Stomach (tissue), 19 donors: ENCODE data around the gene A1BG. TPM values are rescaled to one million over a fixed set of nuclear protein-coding genes. Genes with fewer than 3 reads are reported as not detected.

Experiments used
- DNase-seq, 2 donors: peaks; one replicate each; pipeline versions ENCODE4 v3.0.0 to v3.0.0-alpha.2; 2013 to 2019
- H3K27ac ChIP-seq, 5 donors: fragments of 200-600 bp in 4 of 5; sonication (generic) in 4 of 5; one replicate each; pipeline ENCODE4 v1.5.1; 2013 to 2019; ENCODE audit warnings: mild to moderate bottlenecking in 1 of 5, moderate library complexity in 1 of 5
- H3K27me3 ChIP-seq, 3 donors: fragments of 200-600 bp; sonication (generic); one replicate each; pipeline ENCODE4 v1.5.1; 2017 to 2019; ENCODE audit warnings: mixed run types in 1 of 3
- H3K36me3 ChIP-seq, 4 donors: fragments of 200-600 bp; sonication (generic); 1 replicate in 3 of 4; 2 replicates in 1 of 4; pipeline ENCODE4 v1.5.1; 2016 to 2019
- H3K4me1 ChIP-seq, 4 donors: fragments of 200-600 bp; sonication (generic); one replicate each; pipeline ENCODE4 v1.5.1; 2016 to 2019
- H3K4me3 ChIP-seq, 4 donors: fragments of 200-600 bp; sonication (generic) in 3 of 4; one replicate each; pipeline ENCODE4 v1.5.1; 2016 to 2019; ENCODE audit warnings: mild to moderate bottlenecking in 1 of 4
- H3K9me3 ChIP-seq, 4 donors: fragments of 200-600 bp; sonication (generic); one replicate each; pipeline ENCODE4 v1.5.1; 2016 to 2019
- EP300 ChIP-seq: sonication (generic); formaldehyde crosslinking; IDR thresholded peaks from one replicate; pipeline ENCODE4 v1.6.1; 2017; ENCODE audit warnings: antibody characterized with exemption
- POLR2A ChIP-seq, 4 donors: fragments of 450-650 bp; IDR thresholded peaks; one replicate each; pipeline ENCODE4 v1.6.1; 2016; ENCODE audit warnings: antibody characterized with exemption in 4 of 4, control low read depth in 2 of 4, mild to moderate bottlenecking in 1 of 4, moderate library complexity in 1 of 4
- POLR2AphosphoS5 ChIP-seq, 3 donors: sonication (generic); formaldehyde crosslinking; IDR thresholded peaks; one replicate each; pipeline ENCODE4 v1.6.1; 2016; ENCODE audit warnings: antibody characterized with exemption in 3 of 3
- WGBS, 5 donors: extraction: QIAGEN DNeasy Blood & Tissue Kit in 3 of 5; methylation state at CpG; one replicate each; pipeline versions ENCODE4 v1.1.5 to v1.1.7; 2013 to 2018; 5-methylcytosine and 5-hydroxymethylcytosine counted together
- intact Hi-C: fragments of 100-400 bp; cut with DNase I; formaldehyde crosslinking; loops from one replicate; pipeline ENCODE4 v1.15.1; 2023; ENCODE audit warnings: low total_unique reads
- long read RNA-seq, 10 donors: transcript quantifications; one replicate each; lab custom pipeline, GENCODE V29; 2026
- polyA plus RNA-seq, 3 donors: library from polyadenylated mRNA; stranded (reverse); fragments of 200-250 nt; gene quantifications; one replicate each; pipeline ENCODE4 v1.2.3, GENCODE V29; 2013
- total RNA-seq, 5 donors: library from RNA; depleted of rRNA; stranded (reverse); fragments of >200 nt; gene quantifications; one replicate each; pipeline versions ENCODE4 v1.1.0 to v1.2.3, GENCODE V29; 2014 to 2016
- TF ChIP-seq, protein P1 (sequence below), 7 experiments: fragments of 450-650 bp in 4 of 7; fragments of 200-600 bp in 3 of 7; sonication (generic) in 3 of 7; IDR thresholded peaks; one replicate each; pipeline ENCODE4 v1.5.1; 2016 to 2019; ENCODE audit warnings: antibody characterized with exemption in 7 of 7, control low read depth in 2 of 7, mild to moderate bottlenecking in 1 of 7
- donor health status: healthy with polysubstance abuse.
- donor health status: Bipolar disorder and iron deficiency.
- donor health status: healthy.

A1BG gene, protein sequence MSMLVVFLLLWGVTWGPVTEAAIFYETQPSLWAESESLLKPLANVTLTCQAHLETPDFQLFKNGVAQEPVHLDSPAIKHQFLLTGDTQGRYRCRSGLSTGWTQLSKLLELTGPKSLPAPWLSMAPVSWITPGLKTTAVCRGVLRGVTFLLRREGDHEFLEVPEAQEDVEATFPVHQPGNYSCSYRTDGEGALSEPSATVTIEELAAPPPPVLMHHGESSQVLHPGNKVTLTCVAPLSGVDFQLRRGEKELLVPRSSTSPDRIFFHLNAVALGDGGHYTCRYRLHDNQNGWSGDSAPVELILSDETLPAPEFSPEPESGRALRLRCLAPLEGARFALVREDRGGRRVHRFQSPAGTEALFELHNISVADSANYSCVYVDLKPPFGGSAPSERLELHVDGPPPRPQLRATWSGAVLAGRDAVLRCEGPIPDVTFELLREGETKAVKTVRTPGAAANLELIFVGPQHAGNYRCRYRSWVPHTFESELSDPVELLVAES
- total RNA-seq: 10 to 100 TPM in 1 of 5 donors, 1 to 10 TPM in 2, not detected in 2; 1.1 to 30.9 (median 1.7) TPM
- polyA plus RNA-seq: 10 to 100 TPM; 19.7 to 61.7 (median 33.8) TPM
- long read RNA-seq, donor 1: 0 reads
- long read RNA-seq, donor 2, partial matches to known transcripts: 0 of 2 reads
- long read RNA-seq, donor 2, other reads (novel, unspliced or antisense): 0 of 2 reads
- long read RNA-seq, donor 3, partial matches to known transcripts: 0 of 2 reads
- long read RNA-seq, donor 3, other reads (novel, unspliced or antisense): 0 of 2 reads
- long read RNA-seq, donor 4: 0 reads
- long read RNA-seq, donor 5, partial matches to known transcripts: 0 of 3 reads
- long read RNA-seq, donor 5, other reads (novel, unspliced or antisense): 0 of 3 reads
- long read RNA-seq, donor 6, partial matches to known transcripts: 0 of 4 reads
- long read RNA-seq, donor 6, other reads (novel, unspliced or antisense): 0 of 4 reads
- long read RNA-seq, donor 7, partial matches to known transcripts: 0 of 2 reads
- long read RNA-seq, donor 7, other reads (novel, unspliced or antisense): 0 of 2 reads
- long read RNA-seq, donor 8, partial matches to known transcripts: 0 of 3 reads
- long read RNA-seq, donor 8, other reads (novel, unspliced or antisense): 0 of 3 reads
- long read RNA-seq, donor 9, transcript A1BG-203 (2 exons, 2,134 nt): major isoform, 7 of 7 reads
- long read RNA-seq, donor 9, partial matches to known transcripts: 0 of 7 reads
- long read RNA-seq, donor 9, other reads (novel, unspliced or antisense): 0 of 7 reads
- long read RNA-seq, donor 10: 0 reads

DNA sequence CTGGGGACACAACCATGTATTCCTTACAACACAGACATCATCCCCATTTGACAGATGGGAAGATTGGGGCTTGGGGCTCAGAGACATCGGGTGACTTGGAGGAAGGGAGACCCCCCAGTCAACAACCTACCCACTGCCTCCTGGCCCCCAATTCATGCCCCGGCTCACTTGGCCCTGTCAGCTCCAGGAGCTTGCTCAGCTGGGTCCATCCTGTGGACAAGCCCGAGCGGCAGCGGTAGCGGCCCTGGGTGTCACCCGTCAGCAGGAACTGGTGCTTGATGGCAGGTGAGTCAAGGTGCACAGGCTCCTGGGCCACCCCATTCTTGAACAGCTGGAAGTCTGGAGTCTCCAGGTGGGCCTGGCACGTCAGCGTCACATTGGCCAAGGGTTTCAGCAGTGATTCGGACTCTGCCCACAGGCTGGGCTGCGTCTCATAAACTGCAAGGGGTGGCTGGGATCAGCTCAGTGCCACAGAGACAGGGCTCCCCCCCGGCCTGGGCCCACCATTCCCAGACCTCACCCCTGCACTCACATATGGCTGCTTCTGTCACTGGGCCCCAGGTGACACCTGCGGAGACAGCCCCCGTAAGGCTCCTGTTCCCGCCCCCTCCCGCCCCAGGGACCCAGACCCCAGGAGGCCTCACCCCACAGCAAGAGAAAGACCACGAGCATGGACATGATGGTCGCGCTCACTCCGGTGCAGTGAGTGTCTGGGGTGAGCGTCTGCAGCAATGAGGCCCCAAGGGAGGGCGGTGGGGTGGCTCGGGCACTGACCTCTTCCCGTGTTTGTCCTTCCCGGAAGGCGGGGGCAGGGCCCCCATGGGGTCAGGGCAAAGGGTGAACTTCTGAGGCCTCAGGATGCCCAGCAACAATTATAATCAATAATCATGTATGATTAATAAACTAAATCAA lies at the start of gene A1BG:
TSS of gene A1BG (minus strand) at position 733 of the 912 bp plus-strand sequence. CDS start at position 678, 55 bp downstream.
- Histone ChIP-seq H3K36me3 (peaks cover 0 to 7% (median 0%) of the 10 kb centered on the region in 4 donors), H3K9me3 (peaks cover 2 to 17% (median 12%) of the 10 kb centered on the region in 4 donors), H3K27ac (no peak within 1 kb of the TSS), H3K27me3 (peaks cover 5 to 99% (median 35%) of the 10 kb centered on the region in 3 donors), H3K4me1 (peaks cover 12 to 49% (median 41%) of the 10 kb centered on the region in 4 donors), H3K4me3 (no peak within 1 kb of the TSS)
- peak in 1 of 2 donors; percentile 2 for DNase-seq
- WGBS, 5 donors: 74 to 80% (median 78%) methylated on average over 12 to 26 of the region's 26 CpGs
- intact Hi-C loops: no loop called here
- TF ChIP-seq POLR2AphosphoS5 (IDR thresholded peaks at IDR 0.05): no peak
- TF ChIP-seq POLR2A (IDR thresholded peaks at IDR 0.05): no peak
- no peak for TF ChIP-seq EP300
- TF ChIP-seq, protein P1, sequence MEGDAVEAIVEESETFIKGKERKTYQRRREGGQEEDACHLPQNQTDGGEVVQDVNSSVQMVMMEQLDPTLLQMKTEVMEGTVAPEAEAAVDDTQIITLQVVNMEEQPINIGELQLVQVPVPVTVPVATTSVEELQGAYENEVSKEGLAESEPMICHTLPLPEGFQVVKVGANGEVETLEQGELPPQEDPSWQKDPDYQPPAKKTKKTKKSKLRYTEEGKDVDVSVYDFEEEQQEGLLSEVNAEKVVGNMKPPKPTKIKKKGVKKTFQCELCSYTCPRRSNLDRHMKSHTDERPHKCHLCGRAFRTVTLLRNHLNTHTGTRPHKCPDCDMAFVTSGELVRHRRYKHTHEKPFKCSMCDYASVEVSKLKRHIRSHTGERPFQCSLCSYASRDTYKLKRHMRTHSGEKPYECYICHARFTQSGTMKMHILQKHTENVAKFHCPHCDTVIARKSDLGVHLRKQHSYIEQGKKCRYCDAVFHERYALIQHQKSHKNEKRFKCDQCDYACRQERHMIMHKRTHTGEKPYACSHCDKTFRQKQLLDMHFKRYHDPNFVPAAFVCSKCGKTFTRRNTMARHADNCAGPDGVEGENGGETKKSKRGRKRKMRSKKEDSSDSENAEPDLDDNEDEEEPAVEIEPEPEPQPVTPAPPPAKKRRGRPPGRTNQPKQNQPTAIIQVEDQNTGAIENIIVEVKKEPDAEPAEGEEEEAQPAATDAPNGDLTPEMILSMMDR (IDR thresholded peaks at IDR 0.05): no peak

DNA sequence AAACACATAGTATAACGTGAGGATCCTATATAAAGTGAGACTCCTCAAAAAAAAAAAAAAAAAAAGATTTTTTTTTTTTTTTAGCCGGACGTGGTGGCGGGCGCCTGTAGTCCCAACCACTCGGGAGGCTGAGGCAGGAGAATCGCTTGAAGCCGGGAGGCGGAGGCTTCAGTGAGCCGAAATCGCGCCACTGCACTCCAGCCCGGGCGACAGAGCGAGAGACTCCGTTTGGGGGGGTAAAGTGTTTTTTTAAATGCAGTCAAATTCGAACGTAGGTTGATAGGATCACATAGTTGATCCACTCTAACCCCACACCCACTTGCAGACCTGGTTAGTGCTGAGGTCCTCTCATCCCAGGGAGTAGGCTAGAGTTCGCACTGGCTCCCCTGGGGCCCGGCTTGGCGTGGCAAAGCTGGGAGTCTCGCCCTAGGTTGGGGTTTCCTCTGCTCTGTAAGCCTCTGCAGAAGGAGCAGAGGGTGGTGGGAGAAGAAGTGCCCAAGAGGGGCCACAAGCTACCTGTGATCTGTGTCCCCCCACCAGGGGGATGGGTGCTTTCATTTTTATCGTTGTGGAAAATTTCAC lies 48.6 kb upstream of the A1BG start:
- DNase-seq: peak in 1 of 2 donors; percentile 24
- intact Hi-C loops: no loop called here
- peak overlapping the region; percentile 58 to 71 (median 60) for H3K4me3 ChIP-seq

More for the DNA sequence above, 48.6 kb upstream of the A1BG start:
- no peak for TF ChIP-seq EP300
- TF ChIP-seq POLR2AphosphoS5 (IDR thresholded peaks at IDR 0.05): no peak
- TF ChIP-seq, protein P1 (IDR thresholded peaks at IDR 0.05): no peak
- TF ChIP-seq POLR2A (IDR thresholded peaks at IDR 0.05): no peak
- WGBS, 5 donors: 14 to 43% (median 24%) methylated on average over 14 to 23 of the region's 23 CpGs
- H3K4me1 ChIP-seq: peaks cover 17 to 35% (median 25%) of the 10 kb centered on the region in 4 donors
- no peaks in the 10 kb centered on the region for H3K9me3 ChIP-seq
- H3K27ac ChIP-seq: peak overlapping the region in 3 of 5 donors; percentile 78 to 88 (median 87)
- no peaks in the 10 kb centered on the region for H3K36me3 ChIP-seq
- peaks cover 1 to 16% (median 3%) of the 10 kb centered on the region in 3 donors for H3K27me3 ChIP-seq
